ENCODE results near the gene SH3RF2.
"Not testable (repeated sequence)": the region's sequence is repeated elsewhere in the genome, so short reads cannot be mapped to it uniquely, and the experiment has no call there.

The SH3RF2 gene

DNA sequence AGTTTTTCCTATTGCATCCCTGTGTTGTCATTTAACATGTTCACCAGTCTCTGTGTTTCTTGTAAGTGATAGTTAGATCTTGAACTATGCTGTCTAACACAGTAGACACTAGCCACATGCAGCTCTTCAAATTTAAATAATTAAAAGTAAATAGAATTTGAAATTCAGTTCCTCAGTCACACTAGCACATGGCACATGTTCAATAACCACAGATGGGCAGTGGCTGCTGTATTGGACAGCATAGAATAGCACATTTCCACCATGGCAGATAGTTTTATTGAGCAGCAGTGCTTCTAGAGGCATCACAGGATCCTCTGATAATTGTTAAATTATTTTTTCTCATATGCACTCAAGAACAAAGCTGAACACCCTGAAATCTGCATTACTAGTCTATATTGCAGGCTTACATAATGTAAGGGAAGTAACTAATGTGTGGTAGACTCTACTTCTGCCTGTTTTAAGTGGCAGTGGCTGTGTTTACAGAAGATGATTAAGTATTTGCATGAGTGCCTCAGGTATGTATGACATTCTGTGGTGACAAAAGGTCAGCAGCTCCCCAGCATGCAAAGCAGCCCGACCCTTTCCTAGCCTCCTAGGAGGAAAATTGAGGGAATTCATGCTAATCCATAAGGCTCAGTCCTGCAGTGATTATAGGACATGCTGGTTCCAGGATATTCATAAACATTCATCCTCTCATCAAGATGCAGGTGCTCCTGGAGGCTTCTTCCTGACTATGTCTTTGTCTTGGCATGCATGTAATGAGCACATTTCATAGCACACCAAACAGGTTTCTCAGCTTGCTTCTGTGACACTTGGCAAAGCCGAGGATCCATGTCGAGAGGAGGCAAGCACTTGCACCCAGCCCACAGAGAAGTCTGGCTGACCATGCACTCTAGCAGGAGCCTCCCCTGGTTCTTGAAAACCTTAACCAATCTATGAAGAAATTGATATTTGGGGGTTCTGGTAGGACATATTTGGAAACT lies 45.5 kb downstream of the SH3RF2 start:
- no peak for DNase-seq

DNA sequence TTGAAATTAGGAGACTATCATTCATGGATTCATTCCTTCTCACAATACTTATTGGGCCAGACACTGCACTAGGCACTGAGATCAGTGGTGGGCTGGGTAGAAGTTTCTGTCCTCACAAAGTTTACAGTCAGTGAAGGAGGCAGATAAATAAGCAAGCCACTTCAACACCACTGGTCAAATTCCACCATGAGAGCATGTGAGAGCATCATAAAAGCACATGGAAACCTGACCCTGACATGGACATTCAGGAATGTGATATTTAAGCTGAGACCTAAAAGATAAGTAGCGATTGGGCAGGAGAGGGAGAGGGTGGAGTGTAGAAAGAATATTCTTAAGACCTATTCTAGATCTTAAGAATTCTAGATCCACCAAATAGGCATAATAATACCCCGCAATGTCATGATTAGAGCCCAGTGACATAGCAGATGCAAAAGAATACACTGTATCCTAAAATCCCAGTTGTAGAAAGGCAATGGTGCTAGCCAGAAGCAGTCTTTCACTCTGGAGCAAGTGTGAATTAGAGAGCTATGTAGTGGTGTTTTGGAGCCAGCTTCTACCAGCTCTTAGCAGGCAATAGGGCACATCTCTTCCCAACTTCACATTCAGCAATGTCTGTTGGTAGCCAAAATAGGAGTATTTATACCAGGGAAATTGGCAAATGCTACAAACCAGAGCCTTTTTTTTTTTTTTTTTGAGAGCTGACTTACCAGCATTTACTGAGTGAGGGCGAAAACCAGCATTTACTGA lies 46.4 kb downstream of the SH3RF2 start:
- DNase-seq: no peak

DNA sequence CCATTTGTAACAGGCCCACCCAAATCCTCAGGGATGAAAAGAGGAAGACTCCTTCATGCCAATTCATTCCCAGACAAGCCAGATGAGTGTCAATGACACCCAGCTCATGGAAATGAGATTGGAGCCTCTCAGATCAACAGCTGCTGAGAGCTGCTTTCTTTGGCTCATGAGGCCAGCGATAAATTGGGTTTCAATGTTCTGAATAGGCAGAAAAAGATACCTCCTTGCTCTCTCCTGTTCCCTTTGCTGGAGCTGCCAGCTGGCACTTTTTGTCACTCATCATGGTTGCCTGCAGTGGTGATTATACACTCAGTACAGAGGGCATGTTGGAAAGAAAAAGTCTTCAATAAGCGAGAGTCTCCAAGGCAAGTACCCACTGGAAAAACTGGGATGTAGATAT lies 47.1 kb downstream of the SH3RF2 start:
- DNase-seq: no peak

DNA sequence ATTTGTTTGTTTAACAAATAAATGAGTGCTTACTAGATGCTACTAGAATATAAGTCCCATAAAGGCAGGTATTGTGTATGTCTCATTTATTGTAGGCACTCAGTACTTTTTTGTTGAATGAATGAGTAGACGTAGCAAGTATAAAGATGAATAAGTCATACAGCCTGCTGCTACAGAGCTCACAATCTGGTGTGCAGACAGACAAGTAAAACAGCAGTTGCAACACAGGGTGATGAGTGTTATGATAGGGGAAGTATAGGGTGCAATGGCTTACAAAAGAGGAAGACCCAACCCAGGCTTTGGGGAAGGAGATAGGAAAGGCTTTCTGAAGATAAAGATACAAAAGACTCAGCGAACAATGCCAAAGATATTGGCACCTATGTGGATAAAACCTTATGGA lies 47.7 kb downstream of the SH3RF2 start:
- DNase-seq: no peak

DNA sequence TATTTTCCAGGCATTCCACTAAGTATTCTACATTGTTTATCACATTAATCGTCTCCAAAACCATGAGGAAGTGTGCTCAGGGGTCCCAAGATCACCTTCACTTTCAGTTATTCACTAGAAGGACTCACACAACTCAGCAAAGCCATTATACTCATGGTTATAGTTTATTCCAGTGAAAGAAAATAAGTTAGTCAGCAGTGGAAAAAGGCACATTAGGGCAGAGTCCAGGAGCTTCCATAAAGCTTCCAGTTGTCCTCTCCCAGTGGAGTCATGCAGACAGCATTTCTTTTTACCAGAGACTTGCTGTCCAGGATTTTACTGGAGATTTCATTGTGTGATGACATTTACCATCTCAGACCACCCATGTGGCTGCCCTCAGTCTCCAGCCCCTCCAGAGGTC lies 51.5 kb downstream of the SH3RF2 start:
- no peak for DNase-seq

DNA sequence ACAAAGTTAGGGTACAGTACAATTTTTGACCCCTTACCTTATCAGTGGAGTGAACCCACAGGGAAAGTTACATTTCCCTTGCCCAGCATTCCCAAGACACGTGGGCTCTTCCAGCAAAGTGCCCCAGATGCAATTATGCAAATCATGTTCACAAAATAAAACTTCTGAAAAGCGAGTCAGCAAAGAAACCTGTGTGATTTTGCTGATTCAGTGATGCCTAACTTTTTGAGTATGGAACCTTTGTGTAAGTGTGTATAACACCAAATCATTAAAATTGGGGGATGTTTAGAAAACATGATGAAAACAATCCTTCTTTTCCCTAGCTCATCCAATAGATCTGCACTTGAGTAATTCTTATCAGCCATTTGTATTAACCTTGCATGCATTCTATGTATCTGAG lies 52.6 kb downstream of the SH3RF2 start:
- DNase-seq: no peak

DNA sequence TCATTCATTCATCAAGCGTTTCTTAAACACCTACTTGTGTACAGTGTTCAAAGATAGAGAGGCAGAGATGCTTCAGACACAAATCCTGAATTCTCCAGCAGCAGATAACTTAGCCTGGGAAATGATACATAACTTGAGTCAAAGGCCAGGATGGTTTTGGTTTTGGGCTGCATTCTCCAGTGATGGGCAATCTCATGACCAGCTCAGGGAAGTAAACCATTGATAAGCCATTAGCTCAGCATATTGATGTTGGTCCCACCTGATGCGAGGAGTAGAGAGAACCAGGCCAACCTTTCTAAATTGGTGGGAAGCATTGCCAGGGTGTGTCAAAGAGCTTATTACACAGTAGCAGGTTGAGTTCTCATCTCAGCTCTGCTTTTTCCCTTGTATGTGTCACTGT lies 53.0 kb downstream of the SH3RF2 start:
- no peak for DNase-seq

DNA sequence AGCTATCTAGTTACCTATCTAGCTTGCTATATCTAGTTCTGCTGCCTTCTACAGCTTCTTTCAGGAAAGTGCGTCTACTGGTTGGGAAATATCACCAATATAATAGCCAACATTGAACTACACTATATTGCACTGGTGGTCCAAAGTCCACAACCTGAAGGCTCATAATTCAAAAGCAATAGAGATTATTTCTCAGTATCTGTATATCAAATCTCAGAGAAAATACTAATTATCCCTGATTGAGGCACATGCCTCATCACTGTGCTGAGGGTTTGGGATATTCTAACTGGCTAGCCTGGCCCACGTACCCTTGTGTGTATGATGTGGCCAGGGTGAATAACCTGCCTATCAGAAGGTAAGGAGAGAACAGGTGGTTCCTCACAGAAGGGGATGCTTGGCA lies 53.8 kb downstream of the SH3RF2 start:
- no peak for DNase-seq

DNA sequence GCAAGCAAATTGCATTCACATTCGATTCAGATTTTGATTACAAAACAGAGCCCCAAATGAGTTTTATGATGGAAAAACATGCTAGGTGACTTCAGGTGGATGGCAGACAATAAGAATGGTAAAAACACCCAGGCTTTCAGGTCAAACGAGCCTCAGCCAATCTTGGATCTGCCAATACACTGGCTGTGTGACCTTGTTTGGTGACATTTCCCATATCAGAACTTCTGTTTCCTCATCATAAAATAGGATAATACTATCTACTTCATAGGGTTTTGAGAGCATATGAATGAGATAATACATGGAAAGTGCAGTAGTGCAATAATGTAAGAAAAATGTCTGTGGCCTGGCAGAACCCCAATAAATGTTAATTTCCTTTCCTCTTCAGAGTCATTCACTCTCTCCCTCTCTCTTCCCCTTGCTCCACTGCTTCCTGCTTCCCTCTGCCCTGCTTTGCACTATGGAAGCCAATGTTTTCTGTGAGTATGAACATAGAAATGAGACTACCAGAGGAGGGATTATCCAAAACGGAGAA lies 54.7 kb downstream of the SH3RF2 start:
- peak; percentile 82 for DNase-seq

DNA sequence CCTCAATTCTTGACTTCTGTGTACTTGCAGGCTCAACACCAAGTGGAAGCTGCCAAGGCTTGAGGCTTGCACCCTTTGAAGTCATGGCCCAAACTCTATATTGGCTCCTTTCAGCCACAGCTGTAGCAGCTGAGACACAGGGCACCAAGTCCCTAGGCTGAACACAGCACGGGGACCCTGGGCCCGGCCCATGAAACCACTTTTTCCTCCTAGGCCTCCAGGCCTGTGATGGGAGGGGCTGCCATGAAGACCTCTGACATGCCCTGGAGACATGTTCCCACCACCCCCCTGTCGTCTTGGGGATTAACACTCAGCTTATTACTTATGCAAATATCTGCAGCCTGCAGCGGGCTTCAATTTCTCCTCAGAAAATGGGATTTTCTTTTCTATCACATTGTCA lies 57.2 kb downstream of the SH3RF2 start:
- DNase-seq: not testable (repeated sequence)

DNA sequence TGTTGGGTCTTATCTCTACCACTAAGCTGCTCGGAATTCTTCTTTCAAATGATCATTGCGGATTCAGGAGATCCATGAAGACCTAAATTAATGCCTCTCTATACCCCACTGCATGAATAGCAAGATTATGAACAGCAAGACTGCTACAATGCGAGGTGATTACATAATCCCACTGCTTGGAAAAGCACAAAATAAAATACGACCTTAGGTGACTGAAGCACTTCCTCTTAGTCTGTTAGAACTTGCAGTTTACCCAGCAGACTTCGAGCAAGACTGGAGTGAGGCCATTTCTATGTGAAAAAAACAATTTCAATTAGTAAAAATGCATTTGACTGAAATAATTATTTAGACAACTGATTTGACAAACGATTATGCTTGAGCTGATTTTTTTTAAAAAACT lies 59.8 kb downstream of the SH3RF2 start:
- DNase-seq: no peak

DNA sequence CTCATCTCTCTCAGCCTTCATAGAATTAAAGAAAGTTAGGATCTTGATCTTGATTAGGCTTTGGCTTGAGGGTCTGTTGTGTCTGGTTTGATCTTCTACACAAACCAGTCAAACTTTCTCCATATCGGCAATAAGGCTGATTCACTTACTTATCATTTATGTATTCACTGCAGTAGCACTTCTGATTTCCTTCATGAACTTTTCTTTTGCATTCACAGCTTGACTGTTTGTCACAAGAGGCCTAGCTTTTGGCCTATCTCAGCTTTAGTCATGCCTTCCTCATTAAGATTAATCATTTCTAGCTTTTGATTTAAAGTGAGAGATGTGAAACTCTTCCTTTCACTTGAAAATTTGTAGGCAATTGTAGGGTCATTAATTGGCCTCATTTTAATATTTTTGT lies 62.8 kb downstream of the SH3RF2 start:
- no peak for DNase-seq

DNA sequence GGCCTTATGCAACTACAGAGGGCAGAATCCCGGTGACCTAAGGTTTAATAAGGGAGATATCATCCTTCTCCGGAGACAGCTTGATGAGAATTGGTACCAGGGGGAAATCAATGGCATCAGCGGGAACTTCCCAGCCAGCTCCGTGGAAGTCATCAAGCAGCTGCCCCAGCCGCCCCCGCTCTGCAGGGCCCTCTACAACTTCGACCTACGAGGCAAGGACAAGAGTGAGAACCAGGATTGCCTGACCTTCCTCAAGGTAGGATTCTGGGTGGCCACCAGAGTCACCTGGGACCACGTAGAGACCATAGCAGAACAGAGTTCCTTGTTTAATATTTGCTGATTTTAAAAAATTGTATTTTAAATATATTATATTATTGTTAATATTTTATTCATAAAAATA lies 63.7 kb downstream of the SH3RF2 start:
- no peak for DNase-seq

DNA sequence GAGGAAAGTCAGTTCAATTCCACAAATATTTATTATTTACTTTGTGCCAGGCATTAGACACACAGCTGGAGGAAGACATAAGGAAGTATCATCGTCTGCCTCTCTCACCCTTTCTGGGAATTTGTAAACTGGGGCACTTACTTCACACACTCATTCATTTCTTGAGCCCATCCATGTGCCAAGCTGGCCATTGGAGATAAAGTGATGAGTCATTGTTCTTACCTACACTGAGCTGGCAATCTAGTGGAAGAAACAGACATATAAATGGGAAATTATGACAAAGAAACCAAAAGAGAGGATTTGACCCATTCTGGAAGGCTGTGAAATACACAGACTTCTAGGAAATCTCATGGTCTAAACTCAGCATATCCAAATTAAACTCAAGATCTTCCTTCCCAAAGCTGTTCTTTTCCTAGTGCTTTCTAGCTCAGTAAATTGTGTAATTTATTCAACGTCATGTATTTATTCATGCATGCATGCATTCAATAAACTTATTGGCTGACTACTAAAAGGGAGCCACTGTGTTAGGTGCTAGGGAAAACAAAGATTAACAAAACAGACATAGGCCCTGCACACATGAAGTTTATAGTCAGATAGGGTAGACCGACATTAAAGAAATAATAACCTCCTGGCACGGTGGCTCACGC lies 65.3 kb downstream of the SH3RF2 start:
- DNase-seq: no peak

DNA sequence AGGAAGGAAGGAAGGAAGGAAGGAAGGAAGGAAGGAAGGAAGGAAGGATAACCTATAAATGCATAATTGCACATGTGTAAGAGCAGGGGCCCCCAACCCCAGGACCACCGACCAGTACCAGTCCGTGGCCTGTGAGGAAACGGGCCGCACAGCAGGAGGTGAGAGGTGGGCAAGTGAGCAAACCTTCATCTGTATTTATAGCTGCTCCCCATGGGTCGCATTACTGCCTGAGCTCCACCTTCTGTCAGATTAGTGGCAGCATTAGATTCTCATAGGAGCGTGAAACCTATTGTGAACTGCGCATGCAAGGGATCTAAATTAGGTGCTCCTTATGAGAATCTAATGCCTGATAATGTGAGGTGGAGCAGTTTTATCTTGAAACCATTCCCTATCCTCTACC lies 66.1 kb downstream of the SH3RF2 start:
- DNase-seq: no peak

DNA sequence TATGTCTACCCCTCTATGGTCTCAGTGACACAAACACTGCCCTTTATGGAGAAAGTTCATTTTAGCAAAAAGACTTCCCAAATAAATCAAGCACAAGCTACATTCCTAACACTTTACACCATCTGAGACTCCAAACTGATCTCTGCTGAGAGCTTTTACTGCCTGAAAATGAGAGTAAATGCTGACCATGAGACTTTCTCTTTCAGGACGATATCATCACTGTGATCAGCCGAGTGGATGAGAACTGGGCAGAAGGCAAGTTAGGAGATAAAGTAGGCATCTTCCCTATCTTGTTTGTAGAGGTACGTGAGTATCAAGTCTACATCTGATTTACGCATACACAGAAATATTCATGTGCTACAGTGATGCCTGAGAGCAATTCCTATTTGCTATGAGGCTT lies 67.5 kb downstream of the SH3RF2 start:
- no peak for DNase-seq

DNA sequence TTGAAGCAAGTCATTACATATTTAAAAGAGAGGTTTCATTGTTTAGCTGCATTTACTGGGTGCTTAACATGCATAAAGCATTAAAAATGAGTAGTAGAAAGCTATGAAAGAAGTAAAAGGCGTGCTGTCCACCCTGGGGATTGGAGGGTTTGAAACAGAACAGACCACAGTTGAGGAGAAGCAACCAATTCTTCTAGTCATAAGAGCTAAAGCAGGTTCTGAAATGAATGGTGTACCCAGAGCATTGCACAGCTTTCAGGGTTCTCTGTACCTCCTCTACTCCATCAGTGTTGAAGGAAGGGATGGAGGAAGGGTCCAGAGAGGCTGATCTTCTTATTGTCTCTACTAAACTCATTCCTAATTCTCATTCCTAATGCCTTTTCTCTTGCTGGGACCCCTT lies 68.9 kb downstream of the SH3RF2 start:
- no peak for DNase-seq

DNA sequence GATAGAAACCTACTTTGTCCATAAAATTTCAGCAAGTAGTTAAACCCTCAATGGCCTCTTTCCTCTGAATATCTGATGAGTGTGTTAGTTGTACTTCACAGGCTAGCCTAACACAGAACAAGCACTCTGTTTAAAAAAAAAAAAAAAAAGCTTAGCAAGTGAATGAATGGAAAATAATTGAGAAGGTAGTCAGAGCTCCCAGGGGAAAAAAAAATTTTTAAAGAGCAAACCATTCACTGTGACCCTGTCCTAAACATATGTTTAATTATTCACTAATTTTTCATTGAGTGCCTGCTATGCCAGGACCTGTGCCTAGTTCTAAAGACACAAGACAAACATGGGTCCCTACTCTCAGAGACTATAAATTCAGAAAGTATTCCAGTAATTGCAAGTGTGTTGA lies 69.3 kb downstream of the SH3RF2 start:
- DNase-seq: no peak

DNA sequence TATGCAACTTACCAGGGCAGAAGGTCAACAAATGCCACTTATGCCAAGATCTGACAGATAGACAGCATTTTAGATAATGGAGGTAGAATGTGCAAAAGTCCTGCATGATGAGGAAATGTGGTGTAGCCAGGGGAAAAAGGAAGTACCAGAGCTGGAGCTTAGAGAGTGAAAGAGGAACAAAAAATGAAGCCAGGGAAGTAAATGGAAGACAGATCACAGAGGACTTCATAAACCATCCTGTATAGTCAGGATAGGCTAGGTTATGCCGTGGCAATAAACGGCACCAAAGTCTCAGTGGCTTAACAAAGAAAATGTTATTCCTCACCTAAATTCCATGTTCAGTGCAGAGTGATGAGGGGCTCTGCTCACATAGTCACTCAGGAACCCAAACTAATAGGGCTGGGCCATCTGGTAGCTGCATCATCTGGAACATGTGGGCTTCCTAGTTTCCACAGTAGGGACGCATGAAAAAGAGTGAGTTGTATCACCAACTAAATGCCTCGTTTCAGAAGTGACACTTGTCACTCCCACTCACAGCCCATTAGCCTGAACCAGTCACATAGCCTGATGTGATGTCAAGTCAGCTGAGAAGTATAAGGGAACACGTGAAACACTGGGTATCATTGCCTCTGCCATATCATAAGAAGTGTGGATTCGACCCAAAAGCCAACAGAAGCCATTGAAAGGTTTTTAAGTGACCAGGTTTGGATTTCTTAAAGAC lies 70.3 kb downstream of the SH3RF2 start:
- DNase-seq: no peak

DNA sequence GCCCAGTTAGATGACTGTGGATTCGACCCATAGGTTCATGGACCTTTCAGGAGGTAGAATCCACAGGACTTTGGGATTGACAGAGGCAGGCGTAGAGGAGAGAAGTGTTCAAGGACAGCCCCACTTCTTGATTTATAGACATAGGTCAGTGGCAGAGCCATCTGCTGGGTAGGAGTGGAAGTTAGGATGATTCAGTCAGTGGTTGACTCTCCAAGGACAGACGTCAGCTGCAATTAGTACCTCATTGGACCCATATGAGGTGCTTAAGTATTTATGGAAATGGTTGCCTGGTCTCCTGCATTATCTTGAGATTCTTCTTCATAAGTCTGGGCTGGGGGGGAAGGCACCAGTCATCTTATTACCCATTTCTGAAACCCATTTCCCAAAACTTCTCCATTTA lies 70.9 kb downstream of the SH3RF2 start:
- peak; percentile 22 for DNase-seq

DNA sequence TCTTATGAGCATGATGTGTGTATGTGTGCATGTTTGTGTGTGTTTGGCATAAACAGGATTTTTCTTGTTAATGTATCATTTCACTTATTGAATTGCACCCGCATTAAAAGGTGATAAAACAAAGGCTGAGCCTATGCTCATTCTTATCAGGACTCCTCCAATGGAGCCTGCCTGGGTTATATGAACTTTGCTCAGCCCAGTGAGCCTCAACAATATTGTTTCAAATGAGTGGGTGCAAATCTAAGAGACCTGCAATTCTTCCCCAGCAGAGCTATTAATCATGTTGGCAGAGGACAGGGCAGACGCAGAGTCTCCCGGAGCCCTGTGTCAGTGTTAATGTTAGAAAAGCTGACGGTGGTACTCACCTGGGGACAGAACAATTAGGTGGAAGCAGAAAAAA lies 71.6 kb downstream of the SH3RF2 start:
- no peak for DNase-seq

DNA sequence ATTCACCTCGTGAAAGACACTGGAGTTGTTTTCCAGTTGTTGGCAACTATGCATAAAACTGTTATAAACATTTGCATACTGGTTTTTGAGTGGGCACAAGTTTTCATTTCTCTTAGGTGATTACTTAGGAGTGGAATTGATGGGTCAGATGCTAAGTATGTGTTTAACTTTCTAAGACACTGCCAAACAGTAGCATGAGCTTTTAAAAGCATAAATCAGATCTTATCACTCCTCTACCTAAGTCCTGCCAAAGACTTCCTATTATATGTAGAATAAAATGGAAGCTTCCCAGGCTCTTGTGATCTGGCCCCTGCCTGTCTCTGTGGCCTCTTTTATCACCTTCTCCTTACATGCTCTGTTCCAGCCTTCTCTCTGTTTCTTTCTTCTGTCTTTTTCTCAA lies 72.6 kb downstream of the SH3RF2 start:
- no peak for DNase-seq

DNA sequence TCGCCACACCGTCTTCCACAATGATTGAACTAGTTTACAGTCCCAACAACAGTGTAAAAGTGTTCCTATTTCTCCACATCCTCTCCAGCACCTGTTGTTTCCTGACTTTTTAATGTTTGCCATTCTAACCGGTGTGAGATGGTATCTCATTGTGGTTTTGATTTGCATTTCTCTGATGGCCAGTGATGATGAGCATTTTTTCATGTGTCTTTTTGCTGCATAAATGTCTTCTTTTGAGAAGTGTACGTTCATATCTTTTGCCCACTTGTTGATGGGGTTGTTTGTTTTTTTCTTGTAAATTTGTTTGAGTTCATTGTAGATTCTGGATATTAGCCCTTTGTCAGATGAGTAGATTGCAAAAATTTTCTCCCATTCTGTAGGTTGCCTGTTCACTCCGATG lies 74.1 kb downstream of the SH3RF2 start:
- not testable (repeated sequence) for DNase-seq

Measured in fibroblast of upper back skin (primary cell).